ENCODE data around the gene WIPF2.
"Not testable (repeated sequence)": the region's sequence is repeated elsewhere in the genome, so short reads cannot be mapped to it uniquely, and the experiment has no call there.

Gene WIPF2

DNA sequence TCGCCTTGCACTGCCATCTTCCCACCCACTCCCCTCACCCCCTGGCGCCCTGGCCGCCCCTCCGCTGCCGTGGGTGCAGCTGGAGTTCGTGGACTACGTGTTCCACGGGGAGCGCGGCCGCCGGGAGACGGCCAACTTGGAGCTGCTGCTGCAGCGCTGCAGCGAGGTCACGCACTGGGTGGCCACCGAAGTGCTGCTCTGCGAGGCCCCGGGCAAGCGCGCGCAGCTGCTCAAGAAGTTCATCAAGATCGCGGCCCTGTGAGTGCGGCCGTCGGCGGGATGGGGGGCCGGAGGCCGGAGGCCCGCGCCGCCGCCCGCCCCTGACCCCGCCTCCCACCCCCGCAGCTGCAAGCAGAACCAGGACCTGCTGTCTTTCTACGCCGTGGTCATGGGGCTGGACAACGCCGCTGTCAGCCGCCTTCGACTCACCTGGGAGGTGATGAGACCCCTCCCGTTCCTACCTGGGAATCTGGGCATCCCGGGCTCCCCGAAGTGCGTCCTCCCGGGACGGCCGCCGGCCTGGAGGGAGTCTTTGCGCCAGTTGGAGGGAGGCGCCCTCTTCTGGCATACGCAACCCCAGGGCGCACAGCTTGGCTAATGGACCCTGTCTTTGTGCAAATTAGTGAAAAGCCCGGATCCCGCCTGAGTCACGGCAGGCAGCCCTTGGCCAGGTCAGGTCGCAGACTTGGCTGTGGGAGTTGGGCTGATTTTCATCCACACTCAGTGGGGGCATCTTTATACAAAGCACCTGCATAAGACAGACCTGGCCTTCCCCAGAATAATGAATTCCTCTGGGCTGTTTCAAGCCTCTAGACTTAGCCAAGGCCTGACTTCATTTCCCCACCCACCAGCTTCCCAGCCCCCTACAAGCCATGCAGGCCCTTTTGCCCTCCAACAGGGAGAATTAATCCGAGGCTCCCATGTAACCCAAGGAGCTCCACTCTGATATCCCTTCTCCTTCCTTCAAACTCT, 27.6 kb upstream of the WIPF2 start:
- DNase-seq (ENCODE audit: extremely low read depth in 1 of 2, low read depth in 1 of 2) = peak; percentile 39 to 54

DNA sequence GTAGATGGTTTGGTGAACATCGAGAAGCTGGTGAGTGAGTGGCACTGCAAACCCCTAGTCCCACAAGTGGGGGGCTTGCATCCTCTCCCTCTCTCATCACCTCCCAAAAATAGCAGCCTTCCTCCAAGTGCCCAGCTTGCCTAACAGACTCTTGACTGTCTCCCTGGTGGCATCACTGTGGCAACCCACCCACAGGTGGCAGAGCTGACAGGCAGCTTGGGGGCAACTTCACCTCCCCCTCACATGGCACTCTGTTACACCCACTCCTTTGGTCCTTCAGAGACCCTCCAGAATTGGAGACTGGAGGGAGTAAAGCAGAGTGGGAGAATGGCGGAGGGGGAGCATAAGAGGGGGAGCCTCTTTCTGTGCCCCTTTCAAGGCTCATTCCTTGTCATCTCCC, 26.1 kb upstream of the WIPF2 start:
- DNase-seq (ENCODE audit: extremely low read depth in 1 of 2, low read depth in 1 of 2) = no peak

DNA sequence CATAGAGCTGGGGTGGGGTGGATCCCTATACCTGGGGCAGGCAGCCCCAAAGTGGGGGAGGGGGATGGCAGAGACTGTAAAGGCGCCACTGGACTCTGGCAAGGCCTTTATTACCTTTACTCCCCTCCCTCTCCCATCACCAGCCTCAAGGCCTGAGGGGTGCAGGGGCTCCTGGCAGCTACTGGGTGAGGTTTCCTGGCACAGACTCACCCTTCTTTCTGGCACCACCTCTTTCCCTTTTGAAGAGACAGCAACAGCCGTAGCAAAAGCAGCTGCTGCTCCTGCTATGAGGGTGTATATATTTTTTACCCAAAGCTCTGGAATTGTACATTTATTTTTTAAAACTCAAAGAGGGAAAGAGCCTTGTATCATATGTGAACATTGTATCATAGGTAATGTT, 24.3 kb upstream of the WIPF2 start:
- no peak for DNase-seq (ENCODE audit: extremely low read depth in 1 of 2, low read depth in 1 of 2)

DNA sequence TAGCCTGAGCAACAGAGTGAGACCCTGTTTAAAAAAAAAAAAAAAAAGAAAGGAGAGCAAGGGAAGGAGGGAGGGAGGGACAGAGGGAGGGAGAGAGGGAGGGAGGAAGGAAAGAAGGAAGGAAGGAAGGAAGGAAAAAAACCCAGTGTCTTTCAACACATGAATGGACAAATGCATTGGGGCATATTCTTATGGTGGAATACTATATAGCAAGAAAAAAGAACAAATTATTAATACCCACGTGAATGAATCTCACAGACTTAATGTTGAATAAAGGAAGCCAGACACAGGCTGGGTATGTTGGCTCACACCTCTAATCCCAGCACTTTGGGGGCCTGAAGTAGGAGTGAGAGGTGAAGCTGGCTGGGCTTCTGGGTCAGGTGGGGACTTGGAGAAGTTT, 21.6 kb upstream of the WIPF2 start:
- no peak for DNase-seq (ENCODE audit: extremely low read depth in 1 of 2, low read depth in 1 of 2)

DNA sequence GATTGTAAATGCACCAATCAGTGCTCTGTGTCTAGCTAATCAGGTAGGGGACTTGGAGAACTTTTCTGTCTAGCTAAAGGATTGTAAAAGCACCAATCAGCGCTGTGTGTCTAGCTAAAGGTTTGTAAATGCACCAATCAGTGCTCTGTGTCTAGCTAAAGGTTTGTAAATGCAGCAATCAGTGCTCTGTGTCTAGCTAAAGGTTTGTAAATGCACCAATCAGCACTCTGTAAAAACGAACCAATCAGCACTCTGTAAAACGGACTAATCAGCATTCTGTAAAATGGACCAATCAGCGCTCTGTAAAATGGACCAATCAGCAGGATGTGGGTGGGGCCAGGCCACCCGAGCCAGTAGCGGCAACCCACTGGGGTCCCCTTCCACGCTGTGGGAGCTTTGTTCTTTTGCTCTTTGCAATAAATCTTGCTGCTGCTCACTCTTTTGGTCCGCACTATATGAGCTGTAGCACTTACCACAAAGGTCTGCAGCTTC, 21.1 kb upstream of the WIPF2 start:
- not testable (repeated sequence) for DNase-seq (ENCODE audit: extremely low read depth in 1 of 2, low read depth in 1 of 2)

DNA sequence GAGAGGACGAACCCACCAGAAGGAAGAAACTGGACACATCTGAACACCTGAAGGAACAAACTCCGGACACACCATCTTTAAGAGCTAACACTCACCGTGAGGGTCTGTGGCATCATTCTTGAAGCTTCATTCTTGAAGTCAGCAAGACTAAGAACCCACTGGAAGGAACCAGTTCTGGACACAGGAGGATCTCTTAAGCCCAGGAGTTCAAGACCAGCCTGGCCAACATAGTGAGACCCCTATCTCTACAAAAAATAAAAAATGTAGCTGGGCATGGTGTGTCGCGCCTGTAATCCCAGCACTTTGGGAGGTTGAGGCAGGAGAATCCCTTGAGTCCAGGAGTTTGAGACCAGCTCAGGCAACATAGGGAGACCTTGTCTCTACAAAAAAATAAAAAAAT, 20.5 kb upstream of the WIPF2 start:
- DNase-seq (ENCODE audit: extremely low read depth in 1 of 2, low read depth in 1 of 2) = no peak

DNA sequence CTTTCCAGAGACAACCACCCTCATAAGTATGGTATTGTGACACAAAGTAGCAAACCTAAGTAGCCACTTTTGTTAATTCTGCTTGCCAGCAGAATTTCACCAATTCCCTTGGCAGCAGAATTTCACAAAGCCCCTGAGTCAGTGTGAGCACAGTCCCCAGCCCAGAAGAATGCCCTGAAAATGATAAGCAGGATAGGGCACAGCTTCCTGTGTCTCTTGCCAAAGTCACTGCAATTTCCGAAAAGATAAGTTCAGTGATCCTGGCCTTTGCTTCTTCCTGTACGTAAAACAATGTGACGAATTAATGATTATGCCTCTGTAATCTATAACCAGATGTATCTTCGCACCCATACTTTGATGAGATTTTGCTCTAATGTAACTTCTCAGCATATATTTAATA, 16.0 kb upstream of the WIPF2 start:
- no peak for DNase-seq (ENCODE audit: extremely low read depth in 1 of 2, low read depth in 1 of 2)

DNA sequence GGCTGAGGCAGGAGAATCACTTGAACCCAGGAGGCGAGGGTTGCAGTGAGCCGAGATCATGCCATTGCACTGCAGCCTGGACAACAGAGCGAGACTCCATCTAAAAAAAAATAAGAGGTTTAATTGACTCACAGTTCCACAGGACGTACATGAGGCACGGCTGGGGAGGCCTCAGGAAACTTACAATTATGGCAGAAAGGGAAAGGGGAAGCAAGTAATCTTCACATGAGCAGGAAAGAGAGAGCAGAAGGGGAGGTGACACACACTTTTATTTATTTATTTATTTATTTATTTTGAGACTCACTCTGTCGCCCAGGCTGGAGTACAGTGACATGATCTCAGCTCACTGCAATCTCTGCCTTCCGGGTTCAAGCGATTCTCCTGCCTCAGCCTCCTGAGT, 12.9 kb upstream of the WIPF2 start:
- not testable (repeated sequence) for DNase-seq (ENCODE audit: extremely low read depth in 1 of 2, low read depth in 1 of 2)

DNA sequence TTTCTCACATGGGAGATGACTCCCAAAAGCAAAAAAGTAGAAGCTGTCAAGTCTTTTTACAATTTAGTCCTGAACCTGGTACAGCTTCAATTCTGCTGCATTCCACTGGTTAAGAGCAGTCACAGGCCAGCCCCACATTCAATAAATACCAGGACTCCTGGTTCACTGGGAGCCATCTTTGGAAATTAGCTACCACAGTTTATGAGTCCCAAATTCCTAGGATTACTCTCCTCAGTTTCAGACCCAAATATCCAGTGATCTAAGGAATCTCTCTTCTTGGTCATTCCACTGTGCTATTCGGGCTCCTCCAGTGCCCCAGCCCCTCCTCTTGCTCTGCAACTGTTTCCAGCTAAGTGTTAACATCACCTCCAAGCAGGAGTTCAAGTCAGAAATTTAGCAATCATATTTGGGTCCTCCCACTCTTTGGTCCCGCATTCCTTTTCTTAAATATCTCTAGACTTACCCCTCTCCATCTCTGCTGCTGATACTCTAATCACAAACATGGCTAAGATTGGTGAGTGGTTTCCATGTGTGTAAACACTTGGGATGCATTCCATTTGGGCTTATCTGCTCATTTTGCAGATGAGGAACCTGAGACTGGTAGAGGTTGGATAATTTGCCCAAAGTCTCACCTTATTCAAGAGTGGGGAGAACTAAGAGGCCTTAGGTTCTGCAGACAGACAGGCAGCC, 9.6 kb upstream of the WIPF2 start:
- DNase-seq (ENCODE audit: extremely low read depth in 1 of 2, low read depth in 1 of 2) = no peak

DNA sequence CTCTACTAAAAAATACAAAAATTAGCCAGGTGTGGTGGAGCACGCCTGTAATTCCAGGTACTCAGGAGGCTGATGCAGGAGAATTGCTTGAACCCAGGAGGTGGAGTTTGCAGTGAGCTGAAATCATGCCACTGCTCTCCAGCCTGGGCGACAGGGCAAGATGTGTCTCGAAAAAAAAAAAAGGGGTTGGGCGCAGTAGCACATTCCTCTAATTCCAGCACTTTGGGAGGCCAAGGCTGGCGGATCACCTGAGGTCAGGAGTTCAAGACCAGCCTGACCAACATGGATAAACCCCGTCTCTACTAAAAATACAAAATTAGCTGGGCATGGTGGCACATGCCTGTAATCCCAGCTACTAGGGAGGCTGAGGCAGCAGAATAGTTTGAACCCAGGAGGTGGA, 5.2 kb upstream of the WIPF2 start:
- not testable (repeated sequence) for DNase-seq (ENCODE audit: extremely low read depth in 1 of 2, low read depth in 1 of 2)

DNA sequence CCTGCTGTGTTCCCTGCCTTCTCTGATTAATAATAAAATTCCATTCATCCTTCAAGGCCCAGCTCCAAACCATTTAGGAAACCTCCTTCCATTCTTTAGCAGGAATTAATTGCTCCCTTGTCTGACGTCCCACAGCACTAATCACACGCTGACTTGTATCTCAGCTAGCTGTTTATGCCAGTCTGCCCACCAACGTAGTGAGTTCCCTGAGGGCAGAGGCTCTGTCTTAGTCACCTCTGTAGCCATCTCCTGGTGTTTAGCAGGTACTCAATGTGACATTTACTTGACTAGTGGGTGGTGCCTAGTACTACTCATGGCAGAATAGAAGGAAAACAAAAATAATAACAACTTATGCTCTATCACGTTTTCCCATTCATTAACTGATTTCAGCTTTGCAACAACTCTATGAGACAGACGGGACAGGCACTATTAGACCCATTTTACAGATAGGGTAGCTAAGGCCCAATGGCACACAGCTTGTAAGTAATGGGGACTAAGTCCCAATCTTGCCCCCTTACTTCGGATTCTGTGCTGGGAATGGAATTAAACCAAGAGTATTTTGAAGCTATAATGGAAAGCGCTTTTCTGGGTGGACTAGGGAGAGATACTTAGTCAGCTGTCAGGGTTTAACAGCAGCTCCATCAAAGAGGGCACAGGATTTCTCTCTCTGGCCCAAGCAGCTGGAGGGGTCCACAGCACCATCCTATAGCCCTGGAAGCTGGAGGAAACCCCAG, 931 bp upstream of the WIPF2 start:
- DNase-seq (ENCODE audit: extremely low read depth in 1 of 2, low read depth in 1 of 2) = no peak

DNA sequence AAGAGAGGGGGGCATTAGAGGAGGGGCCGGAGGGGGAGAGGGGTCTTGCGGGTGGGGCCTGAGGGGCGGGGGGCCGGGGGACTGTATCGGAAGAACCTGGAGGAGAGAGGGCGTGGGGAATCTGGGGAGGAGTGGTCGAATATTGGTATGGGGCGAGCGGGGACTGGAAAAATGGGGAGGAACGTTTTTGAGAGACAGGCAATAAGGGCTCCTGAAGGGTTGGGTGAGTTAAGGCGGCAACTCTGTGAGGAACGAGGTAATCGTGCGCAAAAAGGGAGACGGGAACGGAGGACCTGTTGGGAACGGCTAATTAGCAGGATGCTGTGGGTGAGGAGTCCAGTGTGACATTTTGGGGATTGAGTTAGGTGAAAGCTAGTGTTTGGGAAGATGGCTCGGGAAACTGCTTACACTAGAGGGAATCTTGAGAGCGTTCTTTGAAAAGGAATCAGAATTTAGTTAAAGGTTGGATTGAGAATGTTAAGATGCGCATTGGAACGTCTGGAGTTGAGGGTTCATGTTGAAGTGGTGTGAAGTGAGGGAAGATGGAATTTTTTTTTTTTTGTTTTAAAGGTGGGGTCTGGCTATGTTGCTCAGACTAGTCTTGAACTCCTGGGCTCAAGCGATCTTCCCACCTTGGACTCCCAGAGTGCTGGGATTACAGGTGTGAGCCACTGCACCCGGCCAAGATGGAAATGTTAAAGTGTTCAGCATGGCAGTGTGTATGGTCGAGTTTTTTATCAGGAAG, 662 bp downstream of the WIPF2 start:
- peak in 1 of 2 donors; percentile 1 for DNase-seq (ENCODE audit: extremely low read depth in 1 of 2, low read depth in 1 of 2)

DNA sequence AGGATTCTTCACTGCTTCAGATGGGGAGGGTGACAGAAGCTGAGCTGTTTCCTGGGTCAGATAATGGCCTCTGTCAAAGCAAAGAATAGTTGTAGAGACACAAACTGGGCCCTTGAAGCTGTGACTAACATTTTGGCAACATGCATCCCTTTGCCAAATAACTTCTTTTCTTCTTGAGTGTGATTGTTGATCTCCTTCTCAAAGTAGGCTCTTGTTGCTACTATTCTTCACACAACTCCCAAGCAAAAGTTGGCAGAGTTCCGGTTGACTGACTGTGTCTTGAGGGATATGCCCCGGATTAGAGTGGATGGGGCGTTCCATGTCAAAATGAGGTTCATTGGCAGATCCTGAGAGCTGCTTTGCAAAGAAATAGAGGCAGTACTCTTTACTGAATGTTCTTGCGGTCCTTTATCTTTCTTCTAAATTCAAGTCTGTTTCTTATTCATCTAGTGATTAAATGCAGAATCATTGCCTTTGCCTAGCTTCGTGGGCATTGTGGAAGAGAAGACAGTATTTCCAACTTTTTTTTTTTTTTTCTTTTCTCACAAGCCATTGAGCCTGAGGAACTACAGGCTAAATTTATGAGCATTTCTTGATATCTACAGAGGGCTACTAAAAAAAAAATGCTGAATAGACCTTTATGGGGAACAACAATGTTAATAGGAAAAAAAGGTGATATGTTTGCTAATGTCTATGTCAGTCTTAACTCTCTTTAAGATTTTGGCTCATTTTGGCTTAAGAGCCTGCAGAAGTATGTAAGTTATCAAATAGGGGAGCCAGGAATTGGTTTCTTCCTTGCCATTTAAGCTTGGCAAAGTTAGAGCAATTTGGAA, 5.8 kb downstream of the WIPF2 start:
- DNase-seq (ENCODE audit: extremely low read depth in 1 of 2, low read depth in 1 of 2) = no peak

DNA sequence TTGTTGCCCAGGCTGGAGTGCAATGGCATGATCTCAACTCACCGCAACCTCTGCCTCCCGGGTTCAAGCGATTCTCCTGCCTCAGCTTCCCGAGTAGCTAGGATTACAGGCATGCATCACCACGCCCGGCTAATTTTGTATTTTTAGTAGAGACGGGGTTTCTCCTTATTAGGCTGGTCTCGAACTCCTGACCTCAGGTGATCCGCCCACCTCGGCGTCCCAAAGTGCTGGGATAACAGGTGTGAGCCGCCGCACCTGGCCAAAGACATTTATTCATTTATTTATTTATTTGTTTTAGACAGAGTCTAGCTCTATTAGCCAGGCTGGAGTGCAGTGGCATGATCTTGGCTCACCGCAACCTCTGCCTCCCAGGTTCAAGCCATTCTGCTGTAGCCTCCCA, 10.0 kb downstream of the WIPF2 start:
- not testable (repeated sequence) for DNase-seq (ENCODE audit: extremely low read depth in 1 of 2, low read depth in 1 of 2)

DNA sequence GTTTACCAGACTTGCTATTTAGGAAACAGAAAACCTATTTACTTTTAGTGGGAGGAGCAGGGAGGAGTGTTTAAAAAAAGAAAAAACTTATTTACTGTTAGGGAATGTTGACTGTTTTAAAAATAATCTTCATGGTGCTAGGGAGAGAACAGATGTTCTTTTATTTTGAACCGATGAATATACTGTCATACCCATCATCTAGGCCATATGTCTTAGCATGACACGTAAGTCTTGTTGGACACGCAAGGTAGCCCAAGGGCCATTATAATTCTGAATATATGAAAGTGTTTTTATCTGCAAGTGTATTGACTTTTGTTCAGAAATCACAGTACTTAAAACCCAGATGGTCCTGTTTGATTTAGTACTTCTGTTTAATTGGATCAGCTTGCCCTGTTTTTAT, 11.6 kb downstream of the WIPF2 start:
- DNase-seq (ENCODE audit: extremely low read depth in 1 of 2, low read depth in 1 of 2) = no peak

DNA sequence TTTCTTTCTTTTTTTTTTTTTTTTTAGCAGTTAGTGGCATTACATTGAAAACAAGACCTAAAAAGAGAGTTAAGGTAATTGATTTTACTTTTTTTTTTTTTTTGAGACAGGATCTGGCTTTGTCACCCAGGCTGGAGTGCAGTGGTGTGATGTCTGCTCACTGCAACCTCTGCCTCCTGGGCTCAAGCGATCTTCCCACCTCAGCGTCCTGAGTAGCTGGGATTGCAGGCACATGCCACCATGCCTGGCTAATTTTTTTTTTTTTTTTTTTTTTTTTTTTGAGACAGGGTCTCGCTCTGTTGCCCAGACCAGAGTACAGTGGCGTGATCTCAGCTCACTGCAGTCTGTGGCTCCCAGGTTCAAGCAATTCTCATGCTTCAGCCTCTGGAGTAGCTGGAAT, 12.8 kb downstream of the WIPF2 start:
- not testable (repeated sequence) for DNase-seq (ENCODE audit: extremely low read depth in 1 of 2, low read depth in 1 of 2)

DNA sequence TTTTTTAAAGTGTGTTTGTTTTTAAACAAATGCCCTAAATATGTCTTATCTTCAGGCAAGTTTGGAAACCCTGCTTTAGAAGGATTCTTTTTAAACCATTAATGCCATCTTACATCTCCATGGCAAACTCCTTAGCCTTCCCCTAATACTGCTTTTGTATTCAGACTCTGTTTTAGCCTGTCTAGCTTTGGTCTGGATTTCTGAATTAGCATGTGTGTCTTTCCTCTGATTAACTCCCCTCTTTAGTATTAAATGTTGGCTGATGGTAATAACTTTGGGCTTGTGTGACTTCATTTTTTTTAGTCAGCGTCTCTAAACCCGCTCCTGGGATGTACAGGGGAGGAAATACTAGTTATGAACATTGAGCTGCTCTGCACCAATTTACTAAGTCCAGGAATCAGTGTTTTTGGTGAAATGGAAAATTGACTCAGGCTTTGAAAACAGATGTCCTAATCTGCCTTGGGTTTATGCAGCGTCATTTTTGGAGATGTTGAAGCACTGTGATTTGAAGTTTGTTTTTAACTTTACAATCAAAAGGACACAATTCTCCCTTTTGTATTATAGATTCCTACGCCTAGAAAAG, 22.2 kb downstream of the WIPF2 start:
- no peak for DNase-seq (ENCODE audit: extremely low read depth in 1 of 2, low read depth in 1 of 2)

DNA sequence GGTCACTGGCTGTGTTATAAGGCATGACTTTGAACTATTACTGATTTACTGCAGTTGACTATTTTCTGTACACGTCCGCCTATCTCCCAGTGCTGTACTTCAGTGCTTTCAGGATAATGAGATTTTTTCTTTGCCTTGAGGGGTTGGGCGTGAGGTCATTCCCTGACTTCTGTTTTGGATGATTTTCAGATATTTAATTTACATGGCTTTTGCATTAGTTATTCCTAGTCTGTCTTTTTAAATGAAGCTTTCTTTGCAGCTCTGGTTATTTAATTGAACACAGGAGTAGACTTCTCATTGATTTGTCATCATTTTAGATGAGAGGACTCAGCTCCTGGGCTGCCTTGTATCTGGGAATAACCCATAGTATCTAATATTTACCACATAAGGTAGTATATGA, 23.7 kb downstream of the WIPF2 start:
- no peak for DNase-seq (ENCODE audit: extremely low read depth in 1 of 2, low read depth in 1 of 2)

DNA sequence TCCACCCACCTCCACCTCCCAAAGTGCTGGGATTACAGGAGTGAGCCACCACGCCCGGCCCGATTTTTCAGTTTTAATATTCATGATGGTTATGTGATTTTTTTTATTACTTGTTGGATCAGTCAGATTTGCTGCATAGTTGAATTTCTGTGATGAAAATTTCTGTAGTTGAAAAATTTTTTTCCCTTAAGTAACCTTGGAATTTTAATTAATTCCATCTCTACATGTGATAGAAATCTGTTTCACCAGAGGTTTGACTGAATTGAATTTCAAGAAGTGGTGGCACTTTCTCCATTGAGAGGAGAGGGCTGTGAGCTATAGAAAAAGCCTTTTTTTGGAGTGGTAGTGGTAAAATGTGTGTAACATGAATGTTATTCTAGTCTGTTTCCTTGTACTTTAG, 24.7 kb downstream of the WIPF2 start:
- no peak for DNase-seq (ENCODE audit: extremely low read depth in 1 of 2, low read depth in 1 of 2)

Data from activated CD8-positive, alpha-beta memory T cell treated with anti-CD3 and anti-CD28 coated beads for 1 hour (primary cell).